ENCODE measurements around the gene CCDC47. TPM values are rescaled to one million over a fixed set of nuclear protein-coding genes. Genes with fewer than 3 reads are reported as not detected.

CCDC47 gene
- total and polyA plus RNA-seq, 2 of the 13 experiments (the other 11 are each of a cell fraction or from before 2014, with no cell fraction given) = 59.3 to 99.5 TPM

DNA sequence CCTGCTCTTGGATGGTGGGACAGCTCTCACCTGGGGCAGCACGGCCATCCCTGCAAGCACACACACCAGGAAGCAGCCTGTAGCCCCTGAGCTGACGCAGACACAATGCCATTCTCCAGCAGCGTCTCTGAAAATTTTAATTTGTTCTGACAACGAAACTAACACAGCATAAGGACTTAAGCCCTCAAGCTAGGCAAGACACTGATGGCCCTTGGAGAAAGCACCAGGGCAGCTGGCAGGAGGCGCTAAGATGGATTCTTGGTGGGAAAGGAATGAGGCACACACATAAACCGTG lies 70.7 kb downstream of the CCDC47 start (continued):
- TF ChIP-seq, protein P1, sequence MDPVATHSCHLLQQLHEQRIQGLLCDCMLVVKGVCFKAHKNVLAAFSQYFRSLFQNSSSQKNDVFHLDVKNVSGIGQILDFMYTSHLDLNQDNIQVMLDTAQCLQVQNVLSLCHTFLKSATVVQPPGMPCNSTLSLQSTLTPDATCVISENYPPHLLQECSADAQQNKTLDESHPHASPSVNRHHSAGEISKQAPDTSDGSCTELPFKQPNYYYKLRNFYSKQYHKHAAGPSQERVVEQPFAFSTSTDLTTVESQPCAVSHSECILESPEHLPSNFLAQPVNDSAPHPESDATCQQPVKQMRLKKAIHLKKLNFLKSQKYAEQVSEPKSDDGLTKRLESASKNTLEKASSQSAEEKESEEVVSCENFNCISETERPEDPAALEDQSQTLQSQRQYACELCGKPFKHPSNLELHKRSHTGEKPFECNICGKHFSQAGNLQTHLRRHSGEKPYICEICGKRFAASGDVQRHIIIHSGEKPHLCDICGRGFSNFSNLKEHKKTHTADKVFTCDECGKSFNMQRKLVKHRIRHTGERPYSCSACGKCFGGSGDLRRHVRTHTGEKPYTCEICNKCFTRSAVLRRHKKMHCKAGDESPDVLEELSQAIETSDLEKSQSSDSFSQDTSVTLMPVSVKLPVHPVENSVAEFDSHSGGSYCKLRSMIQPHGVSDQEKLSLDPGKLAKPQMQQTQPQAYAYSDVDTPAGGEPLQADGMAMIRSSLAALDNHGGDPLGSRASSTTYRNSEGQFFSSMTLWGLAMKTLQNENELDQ (CRISPR knock-in tag; IDR thresholded peaks at IDR 0.05; ENCODE audit: borderline replicate concordance) = no peak
- TF ChIP-seq FOXK1 (CRISPR knock-in tag; IDR thresholded peaks at IDR 0.05; ENCODE audit: borderline replicate concordance, low read depth) (no peak), IKZF4 (CRISPR knock-in tag; IDR thresholded peaks at IDR 0.05; ENCODE audit: borderline replicate concordance, low read depth, not compliant biosample characterization) (no peak), TAF1 (CRISPR knock-in tag; IDR thresholded peaks at IDR 0.05) (no peak), SMC3 (IDR thresholded peaks at IDR 0.05; ENCODE audit: low read length) (no peak)
- TF ChIP-seq, protein P2, sequence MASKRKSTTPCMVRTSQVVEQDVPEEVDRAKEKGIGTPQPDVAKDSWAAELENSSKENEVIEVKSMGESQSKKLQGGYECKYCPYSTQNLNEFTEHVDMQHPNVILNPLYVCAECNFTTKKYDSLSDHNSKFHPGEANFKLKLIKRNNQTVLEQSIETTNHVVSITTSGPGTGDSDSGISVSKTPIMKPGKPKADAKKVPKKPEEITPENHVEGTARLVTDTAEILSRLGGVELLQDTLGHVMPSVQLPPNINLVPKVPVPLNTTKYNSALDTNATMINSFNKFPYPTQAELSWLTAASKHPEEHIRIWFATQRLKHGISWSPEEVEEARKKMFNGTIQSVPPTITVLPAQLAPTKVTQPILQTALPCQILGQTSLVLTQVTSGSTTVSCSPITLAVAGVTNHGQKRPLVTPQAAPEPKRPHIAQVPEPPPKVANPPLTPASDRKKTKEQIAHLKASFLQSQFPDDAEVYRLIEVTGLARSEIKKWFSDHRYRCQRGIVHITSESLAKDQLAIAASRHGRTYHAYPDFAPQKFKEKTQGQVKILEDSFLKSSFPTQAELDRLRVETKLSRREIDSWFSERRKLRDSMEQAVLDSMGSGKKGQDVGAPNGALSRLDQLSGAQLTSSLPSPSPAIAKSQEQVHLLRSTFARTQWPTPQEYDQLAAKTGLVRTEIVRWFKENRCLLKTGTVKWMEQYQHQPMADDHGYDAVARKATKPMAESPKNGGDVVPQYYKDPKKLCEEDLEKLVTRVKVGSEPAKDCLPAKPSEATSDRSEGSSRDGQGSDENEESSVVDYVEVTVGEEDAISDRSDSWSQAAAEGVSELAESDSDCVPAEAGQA (IDR thresholded peaks at IDR 0.05; ENCODE audit: low read depth) = no peak
- TF ChIP-seq, protein P2 (CRISPR knock-in tag; IDR thresholded peaks at IDR 0.05; ENCODE audit: borderline replicate concordance) = no peak
